ENCODE data around the gene PPFIA4. TPM values are rescaled to one million over a fixed set of nuclear protein-coding genes. Genes with fewer than 3 reads are reported as not detected.

PPFIA4 gene
- total and polyA plus RNA-seq, 7 donors, result 8.3 to 99.8 (median 29.1) TPM

GRCh38 chr1:203120325-203121153 is 94.2 kb downstream of the PPFIA4 start:
- no peak overlapping the region for H3K27ac ChIP-seq
- no peaks in the 10 kb centered on the region for H3K36me3 ChIP-seq (ENCODE audit: insufficient read depth in 1 of 2, low read depth in 1 of 2)
- H3K27me3 ChIP-seq (ENCODE audit: insufficient read depth in 3 of 3, low read length in 2 of 3), result peaks cover 0 to 32% (median 2%) of the 10 kb centered on the region in 3 donors
- ATAC-seq (no peak), DNase-seq (no peak)
- H3K4me1 ChIP-seq, result peaks cover 24% of the 10 kb centered on the region
- TF ChIP-seq CTCF (IDR thresholded peaks at IDR 0.05), result no peak
- H3K4me3 ChIP-seq, result no peak overlapping the region
- intact Hi-C loops (cut with DNase I), result loop anchor here in 1 of 2 donors (5.0 kb wide), 1 partner anchor 52 kb away; no protein-coding TSS in a partner anchor
- 77 to 83% (median 81%) methylated on average over 7 of the region's 7 CpGs for WGBS, 3 donors
- no peaks in the 10 kb centered on the region for H3K9me3 ChIP-seq

- Histone ChIP-seq H3K4me3 (no peak overlapping the region), H3K9me3 (no peaks in the 10 kb centered on the region), H3K4me1 (peaks cover 21% of the 10 kb centered on the region), H3K27ac (no peak overlapping the region), H3K36me3 (ENCODE audit: insufficient read depth in 1 of 2, low read depth in 1 of 2) (no peaks in the 10 kb centered on the region), H3K27me3 (ENCODE audit: insufficient read depth in 3 of 3, low read length in 2 of 3) (peaks cover 0 to 32% (median 2%) of the 10 kb centered on the region in 3 donors)
- DNase-seq (no peak), ATAC-seq (no peak)
- 74 to 79% (median 78%) methylated on average over 11 of the region's 11 CpGs for WGBS, 3 donors
- TF ChIP-seq CTCF (IDR thresholded peaks at IDR 0.05), result no peak
- intact Hi-C loops (cut with DNase I), result loop anchor here in 1 of 2 donors (5.0 kb wide), 1 partner anchor 51 kb away; no protein-coding TSS in a partner anchor
These were observed 95.1 kb downstream of the PPFIA4 start for GRCh38 chr1:203121186-203122015.

GRCh38 chr1:203122159-203122558 is 95.9 kb downstream of the PPFIA4 start:
- no peaks in the 10 kb centered on the region for H3K9me3 ChIP-seq
- H3K36me3 ChIP-seq (ENCODE audit: insufficient read depth in 1 of 2, low read depth in 1 of 2), result no peaks in the 10 kb centered on the region
- no peak overlapping the region for H3K27ac ChIP-seq
- TF ChIP-seq CTCF (IDR thresholded peaks at IDR 0.05), result no peak
- ATAC-seq (no peak), DNase-seq (no peak)
- peaks cover 0 to 32% (median 2%) of the 10 kb centered on the region in 3 donors for H3K27me3 ChIP-seq (ENCODE audit: insufficient read depth in 3 of 3, low read length in 2 of 3)
- no peak overlapping the region for H3K4me3 ChIP-seq
- intact Hi-C loops (cut with DNase I), result loop anchor here in 1 of 2 donors (5.0 kb wide), 1 partner anchor 50 kb away; no protein-coding TSS in a partner anchor
- 95 to 98% (median 97%) methylated on average over 2 of the region's 2 CpGs for WGBS, 3 donors
- peaks cover 21% of the 10 kb centered on the region for H3K4me1 ChIP-seq

GRCh38 chr1:203124011-203124410 is 97.7 kb downstream of the PPFIA4 start:
- no peak for TF ChIP-seq CTCF (IDR thresholded peaks at IDR 0.05)
- ATAC-seq (no peak), DNase-seq (no peak)
- Histone ChIP-seq H3K9me3 (no peaks in the 10 kb centered on the region), H3K4me1 (peaks cover 24% of the 10 kb centered on the region), H3K4me3 (no peak overlapping the region), H3K27me3 (ENCODE audit: insufficient read depth in 3 of 3, low read length in 2 of 3) (peaks cover 0 to 32% (median 2%) of the 10 kb centered on the region in 3 donors), H3K36me3 (ENCODE audit: insufficient read depth in 1 of 2, low read depth in 1 of 2) (no peaks in the 10 kb centered on the region), H3K27ac (no peak overlapping the region)
- intact Hi-C loops (cut with DNase I), result loop anchor here in 1 of 2 donors (5.0 kb wide), 1 partner anchor 48 kb away; no protein-coding TSS in a partner anchor
- WGBS, 3 donors, result 56 to 72% (median 69%) methylated on average over 5 of the region's 5 CpGs
